Placental epithelial cell (primary cell): Measurements from ENCODE around the gene NDUFB2. TPM values are rescaled to one million over a fixed set of nuclear protein-coding genes. Genes with fewer than 3 reads are reported as not detected.

Experiments used
- total RNA-seq: library from RNA; depleted of rRNA; stranded (reverse); fragments of >200 nt; gene quantifications from 2 replicates; pipeline ENCODE4 v1.2.3, GENCODE V29; 2012

NDUFB2 gene
- total RNA-seq = 82.4 and 299 TPM in 2 replicates

DNA sequence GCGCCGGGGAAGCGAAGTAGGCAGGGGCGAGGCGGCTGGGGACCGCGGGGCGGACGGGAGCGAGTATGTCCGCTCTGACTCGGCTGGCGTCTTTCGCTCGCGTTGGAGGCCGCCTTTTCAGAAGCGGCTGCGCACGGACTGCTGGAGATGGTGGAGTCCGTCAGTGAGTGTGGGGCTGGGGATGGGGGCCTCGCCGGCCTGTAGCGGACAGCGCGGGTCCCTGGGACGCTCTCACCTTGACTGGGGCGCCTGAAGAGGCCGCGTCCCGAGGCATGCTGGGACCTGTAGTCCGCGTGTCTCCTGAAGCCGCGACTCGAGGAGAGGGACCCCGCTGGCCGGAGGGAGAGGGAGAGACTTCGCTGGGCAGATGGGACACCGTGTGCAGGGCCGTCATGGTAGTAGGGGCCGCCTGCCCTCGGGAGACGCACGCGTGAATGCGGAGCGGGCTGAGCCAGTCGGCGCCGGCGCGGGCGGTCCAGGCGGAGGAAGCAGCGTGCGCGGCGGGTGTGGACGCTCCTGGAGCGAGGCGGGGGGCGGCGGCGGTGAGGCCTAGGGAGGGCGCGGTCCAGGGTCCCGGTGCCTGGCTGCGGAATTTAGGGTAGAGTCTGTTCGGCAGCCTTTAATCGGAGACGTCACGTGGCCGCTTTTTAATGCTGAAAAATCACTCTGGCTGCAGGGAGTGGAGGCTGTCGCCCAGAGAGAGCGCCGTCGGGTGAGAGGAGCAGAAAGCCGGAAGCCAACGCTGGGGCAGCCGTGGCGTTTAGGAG, at the start of gene NDUFB2:
Gene NDUFB2, plus strand, starts transcription at position 29 of the 767 bp plus-strand sequence. Its CDS starts 37 bp downstream, at position 66.

GRCh38 chr7:140672382-140673062, 24.0 kb upstream of the NDUFB2 start, which contains the start of gene ADCK2:
TSS of gene ADCK2 (plus strand) at chr7:140672945. CDS start at chr7:140673331, 386 bp downstream.

Other genes with a start within 250 kb of the NDUFB2 start
- gene MKRN1, start 217.2 kb upstream of the NDUFB2 start, total RNA-seq = 57.7 and 74.6 TPM in 2 replicates
- gene DENND2A, start 55.9 kb upstream of the NDUFB2 start, total RNA-seq = 12.7 and 26.3 TPM in 2 replicates
- 38.6 and 38.9 TPM in 2 replicates for gene ADCK2, start 23.8 kb upstream of the NDUFB2 start, total RNA-seq
- 19.4 and 25.9 TPM in 2 replicates for gene BRAF, start 228.2 kb downstream of the NDUFB2 start, total RNA-seq